GM21619 (cell line): Measurements from ENCODE around the gene MYMX.

Experiments
- ATAC-seq: cut with Tn5 transposase; IDR thresholded peaks from one replicate; pipeline ENCODE4 v1.9.1; 2021; ENCODE audit not compliant: unreplicated experiment

MYMX gene

GRCh38 chr6:44262467-44263353 lies 46.0 kb downstream of the MYMX start:
- ATAC-seq, result no peak

GRCh38 chr6:44263354-44264100 lies 46.8 kb downstream of the MYMX start:
- no peak for ATAC-seq

GRCh38 chr6:44264154-44265006 lies 47.7 kb downstream of the MYMX start:
- no peak for ATAC-seq

GRCh38 chr6:44265007-44265721 lies 48.4 kb downstream of the MYMX start, which contains the start of gene NFKBIE:
NFKBIE (minus strand) TSS chr6:44265551; CDS start chr6:44265346, 205 bp downstream.
- ATAC-seq, result peak; percentile 31

- no peak for ATAC-seq
Measured at GRCh38 chr6:44265722-44266233, 49.1 kb downstream of the MYMX start.

- ATAC-seq, result peak; percentile 28
Measured at GRCh38 chr6:44266347-44266746, 49.6 kb downstream of the MYMX start.

GRCh38 chr6:44267252-44267651 lies 50.5 kb downstream of the MYMX start:
- ATAC-seq, result no peak
